NCI-H1930 (cell line): Measurements from ENCODE around the gene C9orf78.

Experiments used
- DNase-seq, 2 experiments: peaks; one replicate each; lab custom pipeline; 2025; lab: John Stamatoyannopoulos, UW

C9orf78 gene

DNA sequence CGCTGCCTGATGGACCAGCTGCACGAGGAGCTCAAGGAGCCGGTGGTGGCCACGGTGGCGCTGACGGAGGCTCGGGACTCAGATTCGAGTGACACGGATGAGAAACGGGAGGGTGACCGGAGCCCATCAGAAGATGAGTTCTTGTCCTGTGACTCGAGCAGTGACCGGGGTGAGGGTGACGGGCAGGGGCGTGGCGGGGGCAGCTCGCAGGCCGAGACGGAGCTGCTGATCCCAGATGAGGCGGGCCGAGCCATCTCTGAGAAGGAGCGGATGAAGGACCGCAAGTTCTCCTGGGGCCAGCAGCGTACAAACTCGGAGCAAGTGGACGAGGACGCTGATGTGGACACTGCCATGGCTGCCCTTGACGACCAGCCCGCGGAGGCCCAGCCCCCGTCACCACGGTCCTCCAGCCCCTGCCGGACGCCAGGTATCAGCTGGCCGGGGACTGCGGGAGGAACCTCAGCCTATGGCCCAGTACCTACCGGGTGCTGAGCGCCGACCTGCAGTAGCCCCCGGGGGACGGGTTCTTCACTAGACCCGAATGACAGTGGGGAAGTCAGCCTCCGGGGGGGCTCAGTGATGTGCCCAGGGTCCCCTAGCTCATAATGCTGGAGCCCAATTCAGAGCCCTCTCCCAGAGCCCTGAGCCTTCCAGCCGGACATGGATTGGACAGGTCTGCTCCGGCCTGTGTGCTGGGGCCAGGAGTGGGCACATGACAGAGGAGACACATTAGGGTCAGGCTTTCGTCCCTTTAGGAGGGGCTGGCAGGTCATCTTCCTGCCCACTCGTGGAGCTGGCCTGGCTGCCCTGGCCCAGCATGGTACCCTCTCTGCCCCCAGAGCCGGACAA, 33.2 kb upstream of the C9orf78 start:
- no peak for DNase-seq

DNA sequence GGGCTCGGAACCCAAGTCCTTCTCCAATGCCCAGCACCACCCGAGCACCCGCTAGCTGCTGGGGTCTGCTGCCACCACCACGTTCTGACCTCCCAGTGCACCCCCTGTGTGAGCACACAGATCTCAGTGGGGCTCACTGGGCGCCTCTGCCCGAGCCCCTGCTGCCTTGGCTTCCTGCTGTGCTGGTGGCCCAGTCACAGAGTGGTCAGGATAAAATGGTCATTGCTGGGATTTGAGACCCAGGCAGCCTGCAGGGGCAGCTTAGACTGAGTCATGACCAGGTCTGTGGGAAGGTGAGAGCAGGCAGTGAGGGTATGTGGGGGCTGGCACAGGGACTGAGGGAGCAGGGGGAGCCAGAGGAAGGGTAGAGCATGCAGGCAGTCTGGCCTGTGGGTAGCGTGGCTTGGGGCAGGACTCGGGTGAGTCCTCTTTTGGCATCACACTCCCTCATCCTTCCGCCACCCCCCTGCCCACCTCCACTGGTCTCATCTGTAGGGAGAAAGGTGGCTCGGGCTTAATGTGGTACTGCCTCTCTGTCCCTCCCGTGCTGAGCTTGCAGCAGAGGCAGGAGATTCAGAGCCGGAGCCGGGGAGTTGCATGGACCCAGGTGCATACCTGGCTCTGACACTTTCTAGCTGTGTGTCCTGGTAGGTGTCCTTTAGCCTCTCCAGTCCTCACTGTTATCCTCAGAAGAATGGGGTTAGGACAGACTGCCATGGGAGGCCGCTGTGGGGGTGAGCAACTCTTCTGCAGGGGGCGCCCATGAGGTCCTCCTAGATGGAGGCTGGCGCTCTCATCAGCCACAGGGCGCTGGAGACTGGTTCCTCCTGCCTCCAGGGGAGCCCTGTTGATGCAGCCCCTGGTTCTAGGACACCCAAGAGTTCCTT, 32.3 kb upstream of the C9orf78 start:
- DNase-seq = no peak

DNA sequence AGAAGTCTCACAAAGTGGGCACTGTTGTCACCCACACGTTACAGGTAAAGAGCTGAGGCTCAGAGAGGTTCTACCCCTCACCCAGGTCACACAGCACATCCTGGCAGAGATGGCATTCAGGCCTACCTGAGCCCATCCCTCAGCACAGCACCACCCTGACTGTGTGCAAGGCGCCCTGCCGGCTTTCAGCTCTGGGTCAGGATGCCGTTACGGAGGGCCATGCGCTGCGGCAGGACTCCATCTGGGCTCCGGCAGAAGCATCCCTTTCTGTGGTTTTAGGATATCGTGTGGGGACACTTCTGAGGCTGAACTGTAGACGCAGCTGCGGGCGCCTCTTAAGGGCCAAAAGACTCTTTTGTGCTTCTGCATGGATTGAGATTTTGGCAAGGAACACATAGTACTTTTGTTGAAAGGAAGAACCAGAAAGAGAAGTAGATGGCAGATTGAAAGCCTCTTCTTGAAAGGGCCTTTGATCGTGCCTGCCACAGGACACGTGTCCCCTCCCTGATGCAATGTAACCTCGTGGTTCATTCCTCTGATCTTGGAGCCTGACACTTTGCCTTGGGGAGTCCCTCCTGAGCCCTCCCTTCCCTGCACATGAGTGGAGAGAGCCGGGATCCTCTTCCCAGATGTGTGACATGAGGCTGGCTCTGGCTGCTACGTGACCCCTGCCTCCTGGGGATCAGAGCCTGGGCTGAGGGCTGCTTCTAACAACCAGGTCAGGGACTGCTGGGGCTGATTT, 31.5 kb upstream of the C9orf78 start:
- DNase-seq = no peak

DNA sequence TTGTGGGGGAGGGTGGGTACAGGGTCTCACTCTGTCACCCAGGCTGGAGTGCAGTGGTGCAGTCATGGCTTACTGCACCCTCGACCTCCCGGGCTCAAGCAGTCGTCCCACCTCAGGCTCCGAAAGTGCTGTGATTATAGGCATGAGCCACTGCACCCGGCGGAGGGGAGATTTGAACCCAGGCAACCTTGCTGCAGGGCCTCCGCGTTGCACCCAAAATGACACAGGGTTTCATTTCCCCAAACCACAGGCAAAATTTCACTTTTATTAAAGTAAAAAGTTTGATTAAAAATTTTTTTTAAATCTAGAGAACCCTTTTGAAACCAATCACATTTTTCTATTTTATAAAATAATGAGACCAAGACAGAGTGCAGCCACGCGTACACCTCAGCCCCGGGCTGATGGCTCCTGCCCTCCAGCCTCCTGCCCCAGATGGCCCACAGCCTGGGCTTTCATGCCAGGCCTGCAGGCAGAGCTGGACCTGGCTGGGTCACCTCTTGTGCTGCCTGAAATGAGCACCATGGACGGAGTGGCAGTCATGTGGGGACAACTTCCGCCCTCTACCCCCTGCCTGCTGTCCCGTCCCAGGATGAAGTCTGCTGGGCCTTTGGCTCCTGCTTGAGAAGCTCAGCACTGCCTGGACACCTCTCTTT, 30.7 kb upstream of the C9orf78 start:
- no peak for DNase-seq

- no peak for DNase-seq
These were observed 30.0 kb upstream of the C9orf78 start for GRCh38 chr9:129864991-129865647.

- no peak for DNase-seq
These were observed 28.1 kb upstream of the C9orf78 start for GRCh38 chr9:129863059-129863690.

DNA sequence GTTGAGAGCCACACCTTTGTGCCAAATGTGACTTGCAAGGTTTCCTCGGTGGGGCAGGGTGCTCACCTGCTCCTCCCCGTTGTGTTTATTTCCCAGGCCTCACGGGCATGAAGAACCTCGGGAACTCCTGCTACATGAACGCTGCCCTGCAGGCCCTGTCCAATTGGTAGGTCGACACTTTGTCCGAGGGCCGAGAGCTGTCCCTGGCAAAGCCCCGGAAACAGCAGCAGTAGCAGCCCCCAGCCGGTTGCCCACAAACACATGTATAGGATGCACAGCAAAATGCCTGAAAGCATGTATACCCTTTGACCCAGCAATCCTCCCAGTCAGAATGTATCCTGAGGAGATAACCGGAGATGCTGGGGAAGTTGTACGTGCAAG, 26.4 kb upstream of the C9orf78 start:
- DNase-seq = no peak

DNA sequence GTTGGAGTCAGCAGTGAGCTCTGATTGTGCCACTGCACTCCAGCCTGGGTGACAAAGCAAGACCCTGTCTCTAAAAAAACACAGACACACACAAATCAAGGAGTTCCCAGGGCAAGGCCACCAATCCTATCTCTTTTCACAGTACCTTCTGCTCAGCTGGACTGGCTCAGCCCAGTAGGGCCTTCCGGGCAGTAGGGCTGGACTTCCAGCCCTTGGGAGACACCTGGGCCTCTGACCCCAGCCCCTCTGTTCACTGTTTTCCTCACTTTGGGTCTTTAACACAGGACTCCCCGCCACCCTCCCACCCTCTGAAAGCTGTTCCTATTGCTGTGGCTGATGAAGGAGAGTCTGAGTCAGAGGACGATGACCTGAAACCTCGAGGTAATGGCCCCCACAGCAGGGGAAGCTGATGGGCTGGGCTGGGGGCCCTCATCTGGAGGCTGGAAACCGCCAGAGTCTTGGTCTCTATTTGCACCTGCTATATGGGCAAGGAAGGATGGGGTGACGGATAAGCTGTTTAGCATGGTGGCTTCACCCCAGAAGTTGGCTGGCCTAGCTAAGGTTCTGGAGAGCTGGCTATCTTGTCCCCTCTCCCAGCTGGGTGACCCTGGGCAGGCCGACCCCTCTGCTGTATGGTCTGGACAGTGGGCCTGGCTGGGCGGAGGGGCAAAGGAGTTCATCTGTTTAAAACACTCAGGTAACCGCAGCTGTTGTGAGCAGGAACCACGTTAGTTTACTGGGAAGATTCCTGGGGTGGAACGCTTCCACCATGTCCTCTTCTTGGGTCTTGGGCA, 25.8 kb upstream of the C9orf78 start:
- DNase-seq = no peak

DNA sequence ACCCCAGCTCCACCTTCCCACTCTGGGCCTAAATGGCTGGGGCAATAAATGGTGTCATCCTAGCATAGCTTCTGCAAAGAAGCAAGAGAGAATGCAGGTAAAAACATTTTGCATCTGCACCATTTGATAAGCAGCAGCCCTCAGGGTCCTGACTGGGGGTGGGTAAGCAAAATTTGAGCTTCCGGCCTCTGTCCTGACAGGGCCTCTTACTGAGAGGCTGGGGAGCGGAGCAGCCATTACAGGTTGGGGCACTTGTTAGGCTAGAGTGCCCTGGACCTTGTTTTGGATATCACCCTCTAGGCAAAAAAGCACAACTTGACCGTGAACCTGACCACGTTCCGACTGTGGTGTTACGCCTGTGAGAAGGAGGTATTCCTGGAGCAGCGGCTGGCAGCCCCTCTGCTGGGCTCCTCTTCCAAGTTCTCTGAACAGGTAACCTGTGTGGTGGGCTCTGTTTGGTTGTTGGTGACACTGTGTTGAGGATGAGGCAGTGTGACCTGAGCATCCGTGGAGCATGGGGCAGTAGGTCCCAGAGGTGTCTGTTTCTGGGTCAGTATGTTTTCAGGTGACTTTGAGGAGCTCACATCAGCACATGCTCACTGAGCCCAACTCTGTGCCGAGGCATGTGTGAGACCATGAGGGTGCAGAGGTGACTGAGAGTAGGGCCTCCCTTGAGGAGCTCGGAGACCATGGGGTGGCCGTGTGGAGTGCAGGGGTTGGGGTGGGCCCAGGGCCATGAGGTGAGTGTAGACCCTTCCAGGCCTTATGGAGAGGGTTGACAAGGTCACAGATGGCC, 23.3 kb upstream of the C9orf78 start:
- no peak for DNase-seq

- DNase-seq = no peak
These were observed 22.1 kb upstream of the C9orf78 start for GRCh38 chr9:129857207-129857606.

DNA sequence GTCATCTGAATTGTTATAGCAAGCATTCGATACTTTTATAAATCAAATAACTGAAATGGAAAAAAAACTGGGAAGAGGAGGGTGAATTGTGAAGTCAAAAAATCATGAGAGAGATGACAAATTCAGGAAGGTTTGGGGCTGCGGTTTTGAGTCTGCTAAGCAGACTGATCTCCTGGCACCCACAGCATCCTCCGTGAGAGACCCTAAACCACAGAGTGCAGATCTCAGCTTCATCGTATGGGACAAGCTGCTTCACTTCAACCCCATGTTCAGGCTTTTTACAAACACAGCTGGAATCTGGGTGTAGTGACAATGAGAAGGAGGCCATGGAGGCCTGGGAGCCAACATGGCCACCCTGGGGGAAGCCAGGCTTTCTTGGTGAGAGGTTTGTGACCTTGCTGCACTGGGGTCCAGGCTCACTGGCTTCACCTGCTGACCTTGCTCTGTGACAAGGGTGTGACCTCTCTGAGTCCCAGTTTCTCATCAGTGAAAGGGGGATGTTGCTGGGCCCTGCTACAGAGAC, 19.6 kb upstream of the C9orf78 start:
- no peak for DNase-seq

- DNase-seq = no peak
These were observed 18.5 kb upstream of the C9orf78 start for GRCh38 chr9:129853614-129854013.

DNA sequence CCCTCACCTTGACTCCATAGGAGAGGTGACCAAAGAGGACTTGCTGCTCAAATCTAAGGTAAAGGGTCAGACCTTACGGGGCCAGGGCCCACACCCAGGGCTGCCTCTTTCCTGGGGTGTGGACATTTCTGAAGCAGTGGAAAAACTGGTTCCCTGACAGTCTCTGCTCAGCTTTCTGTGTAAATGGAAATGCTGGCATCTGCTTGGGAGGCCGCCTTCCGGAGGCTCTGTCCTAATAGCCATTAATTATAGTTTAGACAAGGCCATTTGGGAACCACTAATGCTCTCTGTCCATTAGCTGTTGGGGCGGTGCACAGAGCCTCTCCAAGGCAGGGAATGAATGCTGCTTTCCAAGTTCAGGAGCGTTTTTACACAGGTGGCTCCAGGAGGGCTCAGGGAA, 17.5 kb upstream of the C9orf78 start:
- DNase-seq = no peak

GRCh38 chr9:129851821-129852220, 16.7 kb upstream of the C9orf78 start:
- DNase-seq = no peak

- DNase-seq = no peak
These were observed 15.9 kb upstream of the C9orf78 start for GRCh38 chr9:129850821-129851550.

DNA sequence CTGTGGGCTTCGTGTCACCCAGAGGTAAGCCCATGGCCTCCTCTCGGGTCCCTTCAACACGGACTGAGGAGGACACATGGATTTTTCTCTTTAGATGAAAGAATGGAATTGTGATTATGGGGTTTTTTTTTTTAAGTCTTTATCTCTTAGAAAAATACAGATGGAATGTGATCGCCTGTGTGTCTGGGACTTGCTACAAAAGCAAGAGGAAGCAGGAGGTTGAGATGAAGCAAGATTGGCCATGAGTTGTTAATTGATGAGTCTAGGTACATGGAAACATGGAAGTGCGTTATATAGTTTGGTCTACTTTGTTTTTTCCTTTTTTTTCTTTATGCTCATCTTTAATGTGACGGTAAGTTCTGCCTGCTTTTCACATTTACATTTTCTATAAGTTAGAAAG, 14.8 kb upstream of the C9orf78 start:
- no peak for DNase-seq

- DNase-seq = no peak
These were observed 13.8 kb upstream of the C9orf78 start for GRCh38 chr9:129848712-129849441.

DNA sequence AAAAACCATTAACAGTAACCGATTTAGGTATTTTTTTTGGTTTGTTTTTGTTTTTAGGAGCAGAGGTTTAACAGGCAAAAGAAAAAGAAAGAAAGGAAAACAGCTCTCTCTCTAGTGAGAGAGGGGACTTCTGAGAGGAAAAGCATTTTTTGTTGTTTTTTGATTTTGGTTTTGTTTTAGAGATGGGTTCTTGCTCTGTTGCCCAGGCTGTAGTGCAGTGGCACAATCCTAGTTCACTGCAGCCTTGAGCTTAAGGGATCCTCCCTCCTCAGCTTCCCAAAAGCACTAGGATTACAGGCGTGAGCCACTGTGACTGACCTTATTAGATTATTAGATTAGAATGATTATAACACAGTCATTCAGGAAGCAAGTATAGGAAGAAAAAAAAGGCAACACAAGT, 10.3 kb upstream of the C9orf78 start:
- DNase-seq = no peak
